RPMI8226 (cell line): ENCODE measurements around the gene TRIM32.
"Not testable (repeated sequence)": the region's sequence is repeated elsewhere in the genome, so short reads cannot be mapped to it uniquely, and the experiment has no call there.

ENCODE experiments used
- DNase-seq: peaks from one replicate; pipeline ENCODE4 v3.0.0-alpha.2; 2015

Gene TRIM32

GRCh38 chr9:116674210-116674980 lies 12.7 kb upstream of the TRIM32 start:
- no peak for DNase-seq

- DNase-seq, result no peak
Measured at GRCh38 chr9:116683535-116683934, 3.6 kb upstream of the TRIM32 start.

- DNase-seq, result no peak
Measured at GRCh38 chr9:116685166-116685565, 1.9 kb upstream of the TRIM32 start.

- DNase-seq, result no peak
Measured at GRCh38 chr9:116686135-116686534, 970 bp upstream of the TRIM32 start.

- DNase-seq, result peak; percentile 33
Measured at GRCh38 chr9:116686693-116687073, 422 bp upstream of the TRIM32 start.

- DNase-seq, result no peak
Measured at GRCh38 chr9:116687754-116688135, 640 bp downstream of the TRIM32 start.

GRCh38 chr9:116688806-116689485 lies 1.8 kb downstream of the TRIM32 start:
- no peak for DNase-seq

GRCh38 chr9:116689486-116690032 lies 2.5 kb downstream of the TRIM32 start:
- no peak for DNase-seq

GRCh38 chr9:116690805-116691204 lies 3.7 kb downstream of the TRIM32 start:
- not testable (repeated sequence) for DNase-seq

GRCh38 chr9:116691607-116692006 lies 4.5 kb downstream of the TRIM32 start:
- DNase-seq, result no peak

- DNase-seq, result no peak
Measured at GRCh38 chr9:116692616-116693015, 5.5 kb downstream of the TRIM32 start.

GRCh38 chr9:116693233-116693731 lies 6.2 kb downstream of the TRIM32 start:
- DNase-seq, result no peak

- DNase-seq, result no peak
Measured at GRCh38 chr9:116694785-116695291, 7.7 kb downstream of the TRIM32 start.

GRCh38 chr9:116695438-116695837 lies 8.3 kb downstream of the TRIM32 start:
- no peak for DNase-seq

GRCh38 chr9:116697362-116697761 lies 10.3 kb downstream of the TRIM32 start:
- no peak for DNase-seq

- DNase-seq, result no peak
Measured at GRCh38 chr9:116697887-116698286, 10.8 kb downstream of the TRIM32 start.

GRCh38 chr9:116700279-116700678 lies 13.2 kb downstream of the TRIM32 start:
- no peak for DNase-seq

- DNase-seq, result no peak
Measured at GRCh38 chr9:116700882-116701865, 14.1 kb downstream of the TRIM32 start.

GRCh38 chr9:116701940-116702642 lies 15.0 kb downstream of the TRIM32 start:
- no peak for DNase-seq

GRCh38 chr9:116703634-116704033 lies 16.5 kb downstream of the TRIM32 start:
- DNase-seq, result no peak

- no peak for DNase-seq
Measured at GRCh38 chr9:116704470-116704869, 17.4 kb downstream of the TRIM32 start.

GRCh38 chr9:116705531-116705930 lies 18.4 kb downstream of the TRIM32 start:
- DNase-seq, result no peak
